Colon (tissue), 2 donors: Measurements from ENCODE around the gene COMMD9.

Experiments used
- FAIRE-seq: peaks from 2 replicates; lab custom pipeline; 2012; peaks lifted over from hg19 to GRCh38; lab: Jason Lieb, UNC
- donor health status: control.
- donor health status: control.

COMMD9 gene

GRCh38 chr11:36222831-36223635 lies 66.2 kb downstream of the COMMD9 start:
- no peak for FAIRE-seq
